HG03432 (cell line): ENCODE results near the gene MUC20.
"Not testable (repeated sequence)": the region's sequence is repeated elsewhere in the genome, so short reads cannot be mapped to it uniquely, and the experiment has no call there.

Experiments
- ATAC-seq: cut with Tn5 transposase; IDR thresholded peaks from one replicate; pipeline ENCODE4 v1.9.1; 2021; ENCODE audit warnings: mild to moderate bottlenecking, moderate library complexity; ENCODE audit not compliant: unreplicated experiment

MUC20 gene

GRCh38 chr3:195720831-195721506 lies at the start of gene MUC20:
TSS of gene MUC20 (plus strand) at chr3:195720978. CDS start at chr3:195721008, 30 bp downstream.
- not testable (repeated sequence) for ATAC-seq

GRCh38 chr3:195671283-195671682 lies 49.5 kb upstream of the MUC20 start:
- not testable (repeated sequence) for ATAC-seq

GRCh38 chr3:195673711-195674110 lies 47.1 kb upstream of the MUC20 start:
- ATAC-seq, result not testable (repeated sequence)

GRCh38 chr3:195678391-195679015 lies 42.3 kb upstream of the MUC20 start:
- ATAC-seq, result not testable (repeated sequence)

- ATAC-seq, result not testable (repeated sequence)
Measured at GRCh38 chr3:195680690-195681089, 40.1 kb upstream of the MUC20 start.

- not testable (repeated sequence) for ATAC-seq
Measured at GRCh38 chr3:195681458-195682103, 39.2 kb upstream of the MUC20 start.

- ATAC-seq, result not testable (repeated sequence)
Measured at GRCh38 chr3:195682104-195682742, 38.6 kb upstream of the MUC20 start.

- ATAC-seq, result not testable (repeated sequence)
Measured at GRCh38 chr3:195683722-195684526, 36.9 kb upstream of the MUC20 start.

- ATAC-seq, result not testable (repeated sequence)
Measured at GRCh38 chr3:195684527-195685257, 36.1 kb upstream of the MUC20 start.

GRCh38 chr3:195686537-195687208 lies 34.1 kb upstream of the MUC20 start:
- not testable (repeated sequence) for ATAC-seq

- not testable (repeated sequence) for ATAC-seq
Measured at GRCh38 chr3:195687209-195687760, 33.5 kb upstream of the MUC20 start.

GRCh38 chr3:195688471-195689183 lies 32.2 kb upstream of the MUC20 start:
- ATAC-seq, result not testable (repeated sequence)

- not testable (repeated sequence) for ATAC-seq
Measured at GRCh38 chr3:195689184-195690070, 31.4 kb upstream of the MUC20 start.

- no peak for ATAC-seq
Measured at GRCh38 chr3:195690951-195691350, 29.8 kb upstream of the MUC20 start.

- not testable (repeated sequence) for ATAC-seq
Measured at GRCh38 chr3:195691596-195692353, 29.0 kb upstream of the MUC20 start.

- ATAC-seq, result no peak
Measured at GRCh38 chr3:195692354-195692685, 28.5 kb upstream of the MUC20 start.
